Hepatocyte (in vitro differentiated cells): ENCODE results near the gene NR1D2. TPM values are rescaled to one million over a fixed set of nuclear protein-coding genes. Genes with fewer than 3 reads are reported as not detected.

ENCODE experiments used
- DNase-seq: peaks from one replicate; pipeline ENCODE4 v3.0.0-alpha.2; 2016; ENCODE audit warnings: low spot score
- H2AFZ ChIP-seq: fragments of 200-600 bp; sonication (generic); 2 replicates; pipeline ENCODE4 v1.6.0; 2016; ENCODE audit warnings: antibody characterized with exemption, mild to moderate bottlenecking
- H3K27ac ChIP-seq: fragments of 200-600 bp; sonication (generic); 2 replicates; pipeline ENCODE4 v1.5.1; 2016; ENCODE audit warnings: mild to moderate bottlenecking
- H3K27me3 ChIP-seq: fragments of 200-600 bp; sonication (generic); 2 replicates; pipeline ENCODE4 v1.6.1; 2016
- H3K36me3 ChIP-seq: fragments of 200-600 bp; sonication (generic); replicated peaks from 2 replicates; pipeline ENCODE4 v1.5.1; 2016; ENCODE audit warnings: low read depth; ENCODE audit not compliant: insufficient read depth
- H3K4me1 ChIP-seq: fragments of 200-600 bp; sonication (generic); 2 replicates; pipeline ENCODE4 v1.5.1; 2016; ENCODE audit warnings: mild to moderate bottlenecking, moderate library complexity; ENCODE audit not compliant: insufficient read depth
- H3K4me2 ChIP-seq: fragments of 200-600 bp; sonication (generic); 2 replicates; pipeline ENCODE4 v1.6.0; 2016
- H3K4me3 ChIP-seq: fragments of 200-600 bp; sonication (generic); 2 replicates; pipeline ENCODE4 v1.5.1; 2016; ENCODE audit warnings: mild to moderate bottlenecking
- H3K79me2 ChIP-seq: fragments of 200-600 bp; sonication (generic); 2 replicates; pipeline ENCODE4 v1.6.0; 2017; ENCODE audit warnings: mild to moderate bottlenecking
- H3K9me2 ChIP-seq: fragments of 200-600 bp; sonication (generic); replicated peaks from 2 replicates; pipeline ENCODE4 v1.6.0; 2017; ENCODE audit warnings: mild to moderate bottlenecking; ENCODE audit not compliant: insufficient read depth
- H3K9me3 ChIP-seq: fragments of 200-600 bp; sonication (generic); 2 replicates; pipeline ENCODE4 v1.5.1; 2016; ENCODE audit warnings: low read depth, mild to moderate bottlenecking
- H4K20me1 ChIP-seq: fragments of 200-600 bp; sonication (generic); 2 replicates; pipeline ENCODE4 v1.6.0; 2016; ENCODE audit warnings: mild to moderate bottlenecking; ENCODE audit not compliant: insufficient read depth, poor library complexity, severe bottlenecking
- CTCF ChIP-seq: fragments of 200-600 bp; sonication (generic); IDR thresholded peaks from 2 replicates; pipeline ENCODE4 v1.5.1; 2016; ENCODE audit warnings: antibody characterized with exemption, mild to moderate bottlenecking; ENCODE audit not compliant: poor library complexity
- EZH2 ChIP-seq: fragments of 200-600 bp; sonication (generic); IDR thresholded peaks from 2 replicates; pipeline ENCODE4 v1.6.1; 2016; ENCODE audit warnings: antibody characterized with exemption, mild to moderate bottlenecking, borderline replicate concordance
- EZH2phosphoT487 ChIP-seq: fragments of 200-600 bp; sonication (generic); IDR thresholded peaks from one replicate; pipeline ENCODE4 v1.6.1; 2018; ENCODE audit warnings: antibody characterized with exemption, mild to moderate bottlenecking, low read depth, moderate library complexity; ENCODE audit not compliant: unreplicated experiment, severe bottlenecking
- WGBS: methylation state at CpG from one replicate; pipeline ENCODE4 v1.1.6; 2016; ENCODE audit warnings: low lambda C conversion rate; ENCODE audit errors: missing lambda C conversion rate; 5-methylcytosine and 5-hydroxymethylcytosine counted together
- polyA plus RNA-seq: library from polyadenylated mRNA; unstranded; fragments of >200 nt; fragmentation: Nextera tagmentation; extraction: Ambion mirVana; gene quantifications from 2 replicates; pipeline ENCODE4 v1.2.1, GENCODE V29; 2016
- total RNA-seq: library from RNA; depleted of rRNA; stranded (reverse); fragments of >200 nt; gene quantifications from 2 replicates; pipeline ENCODE4 v1.2.3, GENCODE V29; 2014

Gene NR1D2
- total and polyA plus RNA-seq, 2 experiments from 2014 or later, result 6.8 to 18.3 TPM

GRCh38 chr3:23985747-23986544 lies 40.9 kb downstream of the NR1D2 start:
- WGBS, result 95% methylated on average over 1 of the region's 1 CpG
- Histone ChIP-seq H2AFZ (no peak overlapping the region), H3K27me3 (no peaks in the 10 kb centered on the region), H3K9me2 (no peaks in the 10 kb centered on the region), H3K9me3 (no peaks in the 10 kb centered on the region), H3K4me2 (no peak overlapping the region), H3K36me3 (no peaks in the 10 kb centered on the region), H3K4me1 (peaks cover 4% of the 10 kb centered on the region), H4K20me1 (no peaks in the 10 kb centered on the region), H3K79me2 (no peaks in the 10 kb centered on the region), H3K27ac (no peak overlapping the region), H3K4me3 (no peak overlapping the region)
- TF ChIP-seq EZH2phosphoT487, result no peak
- TF ChIP-seq EZH2, result no peak
- no peak for TF ChIP-seq CTCF
- DNase-seq, result no peak

- 83% methylated on average over 8 of the region's 8 CpGs for WGBS
- no peaks in the 10 kb centered on the region for H4K20me1 ChIP-seq
- no peaks in the 10 kb centered on the region for H3K36me3 ChIP-seq
- no peaks in the 10 kb centered on the region for H3K9me3 ChIP-seq
- no peak overlapping the region for H3K4me3 ChIP-seq
- H3K4me2 ChIP-seq, result no peak overlapping the region
- no peaks in the 10 kb centered on the region for H3K79me2 ChIP-seq
- H3K27ac ChIP-seq, result no peak overlapping the region
- no peak for TF ChIP-seq EZH2
- TF ChIP-seq CTCF, result no peak
- no peak for TF ChIP-seq EZH2phosphoT487
- DNase-seq, result no peak
- no peaks in the 10 kb centered on the region for H3K9me2 ChIP-seq
- no peak overlapping the region for H2AFZ ChIP-seq
- H3K4me1 ChIP-seq, result peaks cover 16% of the 10 kb centered on the region
- no peaks in the 10 kb centered on the region for H3K27me3 ChIP-seq
These were observed 42.3 kb downstream of the NR1D2 start for GRCh38 chr3:23987356-23987755.

- Histone ChIP-seq H2AFZ (no peak overlapping the region), H3K27me3 (no peaks in the 10 kb centered on the region), H3K36me3 (no peaks in the 10 kb centered on the region), H3K4me3 (no peak overlapping the region), H3K9me3 (no peaks in the 10 kb centered on the region), H4K20me1 (no peaks in the 10 kb centered on the region), H3K4me1 (peaks cover 31% of the 10 kb centered on the region), H3K27ac (peak overlapping the region; percentile 36), H3K79me2 (no peaks in the 10 kb centered on the region), H3K4me2 (no peak overlapping the region), H3K9me2 (no peaks in the 10 kb centered on the region)
- no peak for DNase-seq
- WGBS, result 50% methylated on average over 3 of the region's 3 CpGs
- TF ChIP-seq EZH2 (no peak), EZH2phosphoT487 (no peak), CTCF (no peak)
These were observed 46.2 kb downstream of the NR1D2 start for GRCh38 chr3:23991306-23991682.
